SIG-M5 treated with dmso at 0.1 percent for 504 hours (cell line): ENCODE data around the gene LATS1.
"Not testable (repeated sequence)": the region's sequence is repeated elsewhere in the genome, so short reads cannot be mapped to it uniquely, and the experiment has no call there.

Source experiments
- DNase-seq: peaks from one replicate; lab custom pipeline; 2025; ENCODE audit not compliant: unreplicated experiment; lab: John Stamatoyannopoulos, UW

LATS1 gene

GRCh38 chr6:149672265-149672664, 45.6 kb downstream of the LATS1 start:
- not testable (repeated sequence) for DNase-seq

GRCh38 chr6:149660028-149660427, 57.9 kb downstream of the LATS1 start:
- DNase-seq, result no peak

- no peak for DNase-seq
Measured at GRCh38 chr6:149657441-149657840, 60.5 kb downstream of the LATS1 start.

- no peak for DNase-seq
Measured at GRCh38 chr6:149651056-149651455, 66.8 kb downstream of the LATS1 start.

- DNase-seq, result peak; percentile 83
Measured at GRCh38 chr6:149648148-149649145, 69.5 kb downstream of the LATS1 start, which contains the start of gene KATNA1. Gene KATNA1, minus strand, starts transcription at chr6:149648714. Its CDS starts 10,167 bp downstream, at chr6:149638547.

GRCh38 chr6:149646599-149646998, 71.3 kb downstream of the LATS1 start:
- no peak for DNase-seq

- DNase-seq, result no peak
Measured at GRCh38 chr6:149642829-149643580, 74.9 kb downstream of the LATS1 start.

- DNase-seq, result no peak
Measured at GRCh38 chr6:149636124-149636523, 81.8 kb downstream of the LATS1 start.

GRCh38 chr6:149634315-149634714, 83.6 kb downstream of the LATS1 start:
- DNase-seq, result no peak

GRCh38 chr6:149628875-149629510, 88.9 kb downstream of the LATS1 start:
- no peak for DNase-seq

- no peak for DNase-seq
Measured at GRCh38 chr6:149627672-149628071, 90.2 kb downstream of the LATS1 start.

GRCh38 chr6:149615805-149616204, 102.1 kb downstream of the LATS1 start:
- DNase-seq, result no peak

- no peak for DNase-seq
Measured at GRCh38 chr6:149614337-149614736, 103.6 kb downstream of the LATS1 start.

- no peak for DNase-seq
Measured at GRCh38 chr6:149608381-149608982, 109.4 kb downstream of the LATS1 start.
